HCT116 (cell line): ENCODE data around the gene RNPC3. TPM values are rescaled to one million over a fixed set of nuclear protein-coding genes. Genes with fewer than 3 reads are reported as not detected.

Experiments
- ATAC-seq: fragments of 200-7000 bp; cut with Tn5 transposase; 2 replicates; pipeline ENCODE4 v1.9.1; 2020; ENCODE audit warnings: mild to moderate bottlenecking, moderate library complexity
- BruUV-seq: library from RNA; stranded (reverse); fragments of 400-500 nt; replicated peaks from 2 replicates; lab custom pipeline; 2021; lab: Mats Ljungman, UMichigan
- CTCF ChIA-PET: fragments of 300-600 bp; sonication (Branson Sonifier 250); formaldehyde crosslinking; loops from one replicate; lab custom pipeline; 2021; ENCODE audit warnings: antibody characterized with exemption; lab: Charles Lee
- POLR2A ChIA-PET: fragments of 300-600, 350-600 bp; sonication (Branson Sonifier 250); formaldehyde crosslinking; loops from one replicate; lab custom pipeline; 2021; ENCODE audit warnings: antibody characterized with exemption; lab: Charles Lee
- RAD21 ChIA-PET, 2 experiments: fragments of 300-600 bp; sonication (Branson Sonifier 250); formaldehyde crosslinking; loops; one replicate each; lab custom pipeline; 2023; ENCODE audit warnings: low total read pairs in 2 of 2; ENCODE audit not compliant: uncharacterized antibody in 2 of 2, unreplicated experiment in 2 of 2, low non-redundant PET in 1 of 2; lab: Charles Lee
- DNase-seq: peaks from one replicate; pipeline ENCODE4 v3.0.0-alpha.2; 2010; ENCODE audit warnings: low read depth, low spot score
- H2AFZ ChIP-seq: fragments of 200-600 bp; shearing (Covaris generic), sonication (generic); 2 replicates; pipeline ENCODE4 v1.6.1; 2017; ENCODE audit warnings: low read depth, mixed run types, mixed read lengths, antibody characterized with exemption, low read length; ENCODE audit not compliant: poor library complexity, severe bottlenecking
- H3K27ac ChIP-seq: 2 replicates; pipeline ENCODE4 v1.5.1; 2012; ENCODE audit warnings: low read depth, low read length
- H3K27me3 ChIP-seq: fragments of 200-600 bp; sonication (generic); 2 replicates; pipeline ENCODE4 v1.6.1; 2016; ENCODE audit warnings: mixed run types, low read length, mixed read lengths; ENCODE audit not compliant: insufficient read depth
- H3K36me3 ChIP-seq, 2 experiments: fragments of 200-500 bp in 1 of 2; fragments of 200-600 bp in 1 of 2; sonication (Bioruptor generic) in 1 of 2; sonication (generic) in 1 of 2; 2 replicates each; pipeline versions ENCODE4 v1.5.1 to v1.6.1; 2014 to 2016; ENCODE audit warnings: low read length in 2 of 2, inconsistent platforms in 1 of 2, mixed read lengths in 1 of 2, mixed run types in 1 of 2; ENCODE audit not compliant: insufficient read depth in 2 of 2, control insufficient read depth in 1 of 2
- H3K4me1 ChIP-seq, 2 experiments: fragments of 200-600 bp in 1 of 2; sonication (generic) in 1 of 2; 2 replicates each; pipeline versions ENCODE4 v1.5.1 to v1.6.1; 2012 to 2017; ENCODE audit warnings: low read length in 2 of 2, inconsistent platforms in 1 of 2, mild to moderate bottlenecking in 1 of 2, mixed read lengths in 1 of 2, mixed run types in 1 of 2, moderate library complexity in 1 of 2; ENCODE audit not compliant: insufficient read depth in 2 of 2, control insufficient read depth in 1 of 2
- H3K4me2 ChIP-seq: fragments of 200-600 bp; sonication (generic); 2 replicates; pipeline ENCODE4 v1.6.1; 2017; ENCODE audit warnings: mixed run types, low read length, mixed read lengths
- H3K4me3 ChIP-seq, 2 experiments: fragments of 200-600 bp in 1 of 2; sonication (generic) in 1 of 2; replicated peaks in 1 of 2; 2 replicates each; pipeline ENCODE4 v1.5.1; 2011 to 2016; ENCODE audit warnings: low read length in 2 of 2, control low read depth in 1 of 2, low read depth in 1 of 2, mild to moderate bottlenecking in 1 of 2, mixed read lengths in 1 of 2, mixed run types in 1 of 2
- H3K79me2 ChIP-seq: fragments of 200-600 bp; sonication (generic); 2 replicates; pipeline ENCODE4 v1.6.1; 2017; ENCODE audit warnings: mild to moderate bottlenecking, mixed run types, low read length, moderate library complexity, mixed read lengths; ENCODE audit not compliant: insufficient read depth
- H3K9ac ChIP-seq: fragments of 200-600 bp; sonication (generic); 2 replicates; pipeline ENCODE4 v1.6.1; 2016; ENCODE audit warnings: low read length, mixed read lengths
- H3K9me2 ChIP-seq: fragments of 200-600 bp; sonication (generic), shearing (Covaris generic); 2 replicates; pipeline ENCODE4 v1.6.1; 2017; ENCODE audit warnings: mixed run types, mild to moderate bottlenecking, moderate library complexity; ENCODE audit not compliant: insufficient read depth
- H3K9me3 ChIP-seq, 2 experiments: fragments of 200-500 bp in 1 of 2; fragments of 200-600 bp in 1 of 2; sonication (Bioruptor generic) in 1 of 2; sonication (generic) in 1 of 2; 2 replicates each; pipeline ENCODE4 v1.6.1; 2014 to 2017; ENCODE audit warnings: low read length in 2 of 2, mixed read lengths in 2 of 2, inconsistent platforms in 1 of 2, low read depth in 1 of 2, mild to moderate bottlenecking in 1 of 2, mixed run types in 1 of 2, moderate library complexity in 1 of 2; ENCODE audit not compliant: control insufficient read depth in 1 of 2, insufficient read depth in 1 of 2
- H4K20me1 ChIP-seq: fragments of 200-600 bp; sonication (generic), shearing (Covaris generic); 2 replicates; pipeline ENCODE4 v1.6.1; 2017; ENCODE audit warnings: mixed run types, mild to moderate bottlenecking, moderate library complexity; ENCODE audit not compliant: insufficient read depth
- CBX3 ChIP-seq: IDR thresholded peaks from 2 replicates; pipeline ENCODE4 v1.6.1; 2012; ENCODE audit warnings: low read depth
- CTCF ChIP-seq, 3 experiments: fragments of 200-600 bp in 1 of 3; sonication (generic) in 1 of 3; IDR thresholded peaks in 2 of 3; conservative IDR thresholded peaks in 1 of 3; 2 replicates each; pipeline ENCODE4 v1.5.1; 2012 to 2017; ENCODE audit warnings: low read depth in 2 of 3, low read length in 2 of 3, antibody characterized with exemption in 1 of 3, borderline replicate concordance in 1 of 3, control low read depth in 1 of 3, mild to moderate bottlenecking in 1 of 3, mixed read lengths in 1 of 3, mixed run types in 1 of 3, moderate library complexity in 1 of 3; ENCODE audit not compliant: insufficient read depth in 1 of 3
- EGR1 ChIP-seq: IDR thresholded peaks from 2 replicates; pipeline ENCODE4 v1.6.1; 2012; ENCODE audit warnings: low read depth
- EZH2 ChIP-seq: fragments of 200-600 bp; sonication (generic); IDR thresholded peaks from 2 replicates; pipeline ENCODE4 v1.6.1; 2017; ENCODE audit warnings: antibody characterized with exemption, mixed run types
- FOSL1 ChIP-seq: IDR thresholded peaks from 2 replicates; pipeline ENCODE4 v1.6.1; 2012; ENCODE audit warnings: low read depth
- POLR2AphosphoS5 ChIP-seq: IDR thresholded peaks from 2 replicates; pipeline ENCODE4 v1.6.1; 2011; ENCODE audit warnings: mild to moderate bottlenecking, low read depth, low read length, moderate library complexity
- RAD21 ChIP-seq: IDR thresholded peaks from 2 replicates; pipeline ENCODE4 v1.6.1; 2012; ENCODE audit warnings: low read depth, mild to moderate bottlenecking
- REST ChIP-seq: IDR thresholded peaks from 2 replicates; pipeline ENCODE4 v1.6.1; 2012; ENCODE audit warnings: low read depth
- SP1 ChIP-seq: IDR thresholded peaks from 2 replicates; pipeline ENCODE4 v1.6.1; 2012; ENCODE audit warnings: low read depth
- ZFX ChIP-seq: fragments of 450-650 bp; IDR thresholded peaks from 2 replicates; pipeline ENCODE4 v1.6.1; 2017
- intact Hi-C: fragments of 100-400 bp; cut with micrococcal nuclease; formaldehyde crosslinking; loops from 2 replicates; pipeline ENCODE4 v1.10.0; 2022
- total RNA-seq: library from RNA; stranded (reverse); gene quantifications from one replicate; pipeline ENCODE4 v1.2.1, GENCODE V29; 2021; ENCODE audit not compliant: unreplicated experiment
- TF ChIP-seq, protein P1 (sequence below): IDR thresholded peaks from 2 replicates; pipeline ENCODE4 v1.6.1; 2011; ENCODE audit warnings: mild to moderate bottlenecking, low read length, moderate library complexity; ENCODE audit not compliant: insufficient replicate concordance; ENCODE audit errors: extremely low read depth

RNPC3 gene
- total RNA-seq, 1 experiment from 2014 or later, result 11.1 TPM

DNA sequence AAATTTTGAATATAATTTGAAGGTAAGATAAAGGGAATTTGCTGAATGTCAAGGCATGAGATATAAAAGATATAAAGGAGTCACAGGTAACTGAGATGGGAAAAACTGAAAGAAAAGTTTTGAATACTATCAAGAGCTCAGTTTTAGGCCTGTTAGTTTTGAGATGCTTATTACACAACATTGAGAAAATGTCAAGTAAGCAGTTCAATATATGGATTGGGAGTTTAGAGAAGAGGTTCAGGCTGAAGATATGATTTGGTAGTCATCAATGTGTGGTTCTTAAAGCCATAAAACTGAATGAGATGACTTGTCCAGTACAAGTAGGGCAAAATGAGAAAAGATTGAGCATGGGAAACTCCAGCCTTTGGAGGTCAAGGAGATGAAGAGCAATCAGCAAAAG is 4.7 kb upstream of the RNPC3 start:
- H3K9me2 ChIP-seq, result no peaks in the 10 kb centered on the region
- DNase-seq (no peak), ATAC-seq (no peak)
- H4K20me1 ChIP-seq, result no peaks in the 10 kb centered on the region
- intact Hi-C loops, result no loop called here
- no peak overlapping the region for H3K4me2 ChIP-seq
- no TSS peak for BruUV-seq
- no peak overlapping the region for H2AFZ ChIP-seq
- H3K27ac ChIP-seq, result no peak overlapping the region
- no peak for TF ChIP-seq POLR2AphosphoS5
- TF ChIP-seq CBX3, result no peak
- no peak for TF ChIP-seq RAD21
- no peak for TF ChIP-seq REST
- TF ChIP-seq EZH2, result no peak
- no peaks in the 10 kb centered on the region for H3K9me3 ChIP-seq
- H3K36me3 ChIP-seq, result no peaks in the 10 kb centered on the region
- H3K9ac ChIP-seq, result no peak overlapping the region
- ChIA-PET POLR2A (no interaction called here), RAD21 (no interaction called here), CTCF (no interaction called here)
- 0 out of 2 replicates have a peak, but pooled peaks cover under 1% of the 10 kb centered on the region for H3K79me2 ChIP-seq
- H3K4me1 ChIP-seq, result peaks cover 0 to 7% of the 10 kb centered on the region in 2 experiments; a peak in 1 of 4 replicates
- H3K4me3 ChIP-seq, result no peak overlapping the region
- H3K27me3 ChIP-seq, result no peaks in the 10 kb centered on the region

- ChIA-PET POLR2A (no interaction called here), CTCF (no interaction called here), RAD21 (no interaction called here)
- peaks cover 25% of the 10 kb centered on the region for H3K79me2 ChIP-seq
- no peaks in the 10 kb centered on the region for H3K36me3 ChIP-seq
- H3K9me2 ChIP-seq, result no peaks in the 10 kb centered on the region
- no peak overlapping the region for H3K27ac ChIP-seq
- no peak overlapping the region for H3K4me2 ChIP-seq
- no peaks in the 10 kb centered on the region for H4K20me1 ChIP-seq
- BruUV-seq, result no TSS peak
- H3K27me3 ChIP-seq, result no peaks in the 10 kb centered on the region
- ATAC-seq (no peak), DNase-seq (no peak)
- no peak overlapping the region for H2AFZ ChIP-seq
- no peak overlapping the region for H3K9ac ChIP-seq
- no peak overlapping the region for H3K4me3 ChIP-seq
- intact Hi-C loops, result no loop called here
- H3K4me1 ChIP-seq, result peaks cover 0 to 14% of the 10 kb centered on the region in 2 experiments; a peak in 2 of 4 replicates
- H3K9me3 ChIP-seq, result no peaks in the 10 kb centered on the region
- TF ChIP-seq, protein P1, sequence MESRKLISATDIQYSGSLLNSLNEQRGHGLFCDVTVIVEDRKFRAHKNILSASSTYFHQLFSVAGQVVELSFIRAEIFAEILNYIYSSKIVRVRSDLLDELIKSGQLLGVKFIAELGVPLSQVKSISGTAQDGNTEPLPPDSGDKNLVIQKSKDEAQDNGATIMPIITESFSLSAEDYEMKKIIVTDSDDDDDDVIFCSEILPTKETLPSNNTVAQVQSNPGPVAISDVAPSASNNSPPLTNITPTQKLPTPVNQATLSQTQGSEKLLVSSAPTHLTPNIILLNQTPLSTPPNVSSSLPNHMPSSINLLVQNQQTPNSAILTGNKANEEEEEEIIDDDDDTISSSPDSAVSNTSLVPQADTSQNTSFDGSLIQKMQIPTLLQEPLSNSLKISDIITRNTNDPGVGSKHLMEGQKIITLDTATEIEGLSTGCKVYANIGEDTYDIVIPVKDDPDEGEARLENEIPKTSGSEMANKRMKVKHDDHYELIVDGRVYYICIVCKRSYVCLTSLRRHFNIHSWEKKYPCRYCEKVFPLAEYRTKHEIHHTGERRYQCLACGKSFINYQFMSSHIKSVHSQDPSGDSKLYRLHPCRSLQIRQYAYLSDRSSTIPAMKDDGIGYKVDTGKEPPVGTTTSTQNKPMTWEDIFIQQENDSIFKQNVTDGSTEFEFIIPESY, result no peak
- TF ChIP-seq FOSL1 (no peak), SP1 (no peak), CTCF (IDR thresholded peaks at IDR 0.05 in 2 of 3, conservative IDR thresholded peaks at IDR 0.05 in 1 of 3; ENCODE audit: borderline replicate concordance in 1 of 3, insufficient read depth in 1 of 3, low read depth in 2 of 3, low read length in 2 of 3) (no peak), EGR1 (no peak), POLR2AphosphoS5 (no peak), EZH2 (no peak), CBX3 (no peak), ZFX (no peak)
Observed at GRCh38 chr1:103523346-103523745, 2.2 kb upstream of the RNPC3 start.
